DOHH2 (cell line): ENCODE results near the gene PTCD3.

Experiments used
- H3F3A ChIP-seq: fragments of 200-600 bp; sonication (generic), shearing (Covaris generic); 2 replicates; pipeline ENCODE4 v1.6.0; 2016; ENCODE audit warnings: antibody characterized with exemption, mild to moderate bottlenecking; ENCODE audit not compliant: control insufficient read depth, insufficient read depth
- H3K27ac ChIP-seq: fragments of 200-600 bp; sonication (generic); 2 replicates; pipeline ENCODE4 v1.5.1; 2014; ENCODE audit warnings: low read depth, mild to moderate bottlenecking, low read length, moderate library complexity
- H3K27me3 ChIP-seq: fragments of 200-600 bp; sonication (generic); 2 replicates; pipeline ENCODE4 v1.6.1; 2014; ENCODE audit warnings: mild to moderate bottlenecking, low read length, mixed read lengths; ENCODE audit not compliant: control insufficient read depth
- H3K36me3 ChIP-seq: fragments of 200-600 bp; sonication (generic); 2 replicates; pipeline ENCODE4 v1.6.1; 2014; ENCODE audit warnings: mild to moderate bottlenecking, low read length, moderate library complexity, mixed read lengths; ENCODE audit not compliant: control insufficient read depth
- H3K4me1 ChIP-seq: fragments of 200-600 bp; sonication (generic); 2 replicates; pipeline ENCODE4 v1.6.1; 2014; ENCODE audit warnings: mild to moderate bottlenecking, low read length, mixed read lengths; ENCODE audit not compliant: control insufficient read depth
- H3K4me2 ChIP-seq: fragments of 200-600 bp; sonication (generic); 2 replicates; pipeline ENCODE4 v1.6.0; 2014; ENCODE audit warnings: mild to moderate bottlenecking, low read length, moderate library complexity
- H3K4me3 ChIP-seq: fragments of 200-600 bp; sonication (generic); 2 replicates; pipeline ENCODE4 v1.5.1; 2014; ENCODE audit warnings: mild to moderate bottlenecking, low read length, mixed read lengths
- H3K79me2 ChIP-seq: fragments of 200-600 bp; sonication (generic); 2 replicates; pipeline ENCODE4 v1.6.1; 2014; ENCODE audit warnings: mild to moderate bottlenecking, low read length, mixed read lengths; ENCODE audit not compliant: control insufficient read depth
- H3K9me2 ChIP-seq: fragments of 200-600 bp; sonication (generic); replicated peaks from 2 replicates; pipeline ENCODE4 v1.6.1; 2014; ENCODE audit warnings: mild to moderate bottlenecking, low read length, mixed read lengths; ENCODE audit not compliant: control insufficient read depth
- H3K9me3 ChIP-seq: fragments of 200-600 bp; sonication (generic); 2 replicates; pipeline ENCODE4 v1.6.1; 2014; ENCODE audit warnings: antibody characterized with exemption, low read length, mixed read lengths; ENCODE audit not compliant: control insufficient read depth, insufficient read depth
- H4K20me1 ChIP-seq: fragments of 200-600 bp; sonication (generic); 2 replicates; pipeline ENCODE4 v1.6.0; 2014; ENCODE audit warnings: low read depth, mild to moderate bottlenecking, antibody characterized with exemption, low read length, moderate library complexity; ENCODE audit not compliant: control insufficient read depth, insufficient read depth
- EZH2phosphoT487 ChIP-seq: fragments of 200-600 bp; sonication (generic); IDR thresholded peaks from 2 replicates; pipeline ENCODE4 v1.6.1; 2017; ENCODE audit warnings: borderline replicate concordance, mild to moderate bottlenecking, antibody characterized with exemption, low read length, moderate library complexity, mixed read lengths
- TF ChIP-seq, protein P1 (sequence below): fragments of 200-600 bp; sonication (generic); IDR thresholded peaks from one replicate; pipeline ENCODE4 v1.5.1; 2014; ENCODE audit warnings: antibody characterized with exemption, mild to moderate bottlenecking, low read depth, low read length; ENCODE audit not compliant: poor library complexity, severe bottlenecking

Gene PTCD3

DNA sequence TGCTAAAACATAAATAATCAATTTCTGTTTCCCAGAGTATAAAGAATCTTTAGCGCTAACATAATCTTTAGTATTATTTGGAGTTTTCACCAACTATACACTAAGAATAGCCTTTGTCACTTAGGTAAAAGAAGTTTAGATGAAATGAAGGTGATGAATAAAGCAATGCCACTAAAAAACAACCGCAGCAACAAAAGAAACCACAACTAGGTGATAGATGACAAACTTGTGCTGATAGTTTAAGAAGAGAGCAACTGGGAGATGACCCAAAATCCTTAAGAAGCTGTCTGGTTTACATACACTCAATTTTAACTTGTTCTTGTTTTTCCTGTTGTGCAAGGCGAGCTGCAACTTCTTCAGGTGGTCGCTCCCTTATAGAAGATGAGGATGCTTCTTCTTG, 64.4 kb downstream of the PTCD3 start:
- Histone ChIP-seq H3K36me3 (peaks cover 85% of the 10 kb centered on the region), H3K4me2 (no peak overlapping the region), H3K79me2 (peaks cover 32% of the 10 kb centered on the region), H3K4me1 (peaks cover 15% of the 10 kb centered on the region), H3K27me3 (no peaks in the 10 kb centered on the region), H3K9me2 (no peaks in the 10 kb centered on the region), H3F3A (no peaks in the 10 kb centered on the region), H4K20me1 (peaks cover 8% of the 10 kb centered on the region; the same call in 1 of the 2 replicates), H3K9me3 (no peaks in the 10 kb centered on the region), H3K27ac (no peak overlapping the region), H3K4me3 (no peak overlapping the region)
- TF ChIP-seq, protein P1, sequence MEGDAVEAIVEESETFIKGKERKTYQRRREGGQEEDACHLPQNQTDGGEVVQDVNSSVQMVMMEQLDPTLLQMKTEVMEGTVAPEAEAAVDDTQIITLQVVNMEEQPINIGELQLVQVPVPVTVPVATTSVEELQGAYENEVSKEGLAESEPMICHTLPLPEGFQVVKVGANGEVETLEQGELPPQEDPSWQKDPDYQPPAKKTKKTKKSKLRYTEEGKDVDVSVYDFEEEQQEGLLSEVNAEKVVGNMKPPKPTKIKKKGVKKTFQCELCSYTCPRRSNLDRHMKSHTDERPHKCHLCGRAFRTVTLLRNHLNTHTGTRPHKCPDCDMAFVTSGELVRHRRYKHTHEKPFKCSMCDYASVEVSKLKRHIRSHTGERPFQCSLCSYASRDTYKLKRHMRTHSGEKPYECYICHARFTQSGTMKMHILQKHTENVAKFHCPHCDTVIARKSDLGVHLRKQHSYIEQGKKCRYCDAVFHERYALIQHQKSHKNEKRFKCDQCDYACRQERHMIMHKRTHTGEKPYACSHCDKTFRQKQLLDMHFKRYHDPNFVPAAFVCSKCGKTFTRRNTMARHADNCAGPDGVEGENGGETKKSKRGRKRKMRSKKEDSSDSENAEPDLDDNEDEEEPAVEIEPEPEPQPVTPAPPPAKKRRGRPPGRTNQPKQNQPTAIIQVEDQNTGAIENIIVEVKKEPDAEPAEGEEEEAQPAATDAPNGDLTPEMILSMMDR, result no peak
- TF ChIP-seq EZH2phosphoT487, result no peak

DNA sequence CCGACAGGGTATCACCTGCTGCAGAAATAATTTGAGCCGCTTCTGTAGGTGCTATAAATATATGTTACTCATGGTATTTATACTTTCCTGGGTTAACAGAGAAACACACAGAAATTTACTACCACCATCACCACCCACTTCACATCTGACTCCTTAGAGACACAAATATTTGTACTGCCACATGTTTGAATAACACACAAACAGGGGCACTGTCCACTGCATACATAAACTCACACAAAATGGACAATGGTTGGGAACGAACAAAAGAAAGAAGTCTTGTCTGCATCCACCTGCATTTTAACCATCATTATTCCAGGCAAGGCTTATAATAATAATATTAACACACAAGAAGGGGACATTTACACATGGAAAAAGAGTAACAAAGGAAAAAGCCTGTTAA, 65.3 kb downstream of the PTCD3 start:
- Histone ChIP-seq H3K9me2 (no peaks in the 10 kb centered on the region), H3K79me2 (peaks cover 40% of the 10 kb centered on the region), H4K20me1 (peaks cover 8% of the 10 kb centered on the region; the same call in 1 of the 2 replicates), H3K4me1 (peaks cover 24% of the 10 kb centered on the region), H3F3A (no peaks in the 10 kb centered on the region), H3K9me3 (no peaks in the 10 kb centered on the region), H3K36me3 (peaks cover 85% of the 10 kb centered on the region), H3K27me3 (no peaks in the 10 kb centered on the region), H3K27ac (no peak overlapping the region), H3K4me2 (no peak overlapping the region), H3K4me3 (no peak overlapping the region)
- TF ChIP-seq EZH2phosphoT487, result no peak
- TF ChIP-seq, protein P1, result no peak

DNA sequence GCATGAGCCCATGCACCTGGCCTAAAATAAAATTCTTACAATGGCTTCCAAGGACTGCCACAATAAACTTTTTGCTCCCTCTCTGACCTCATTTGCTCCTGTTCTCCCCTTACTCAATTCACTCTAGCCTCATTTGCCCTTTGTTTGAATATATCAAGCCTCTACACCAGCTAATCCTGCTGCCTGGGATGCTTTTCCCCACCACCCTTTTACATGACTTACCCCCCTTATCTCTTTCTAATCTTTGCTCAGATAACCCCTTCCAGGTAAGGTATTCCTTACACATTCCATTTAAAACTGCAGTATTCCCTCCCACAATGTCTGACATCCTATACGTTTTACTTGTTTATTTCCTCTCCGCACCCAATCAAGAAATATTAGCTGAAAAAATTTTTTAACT, 66.6 kb downstream of the PTCD3 start:
- H3K4me2 ChIP-seq, result no peak overlapping the region
- H3K9me2 ChIP-seq, result no peaks in the 10 kb centered on the region
- H3K4me3 ChIP-seq, result no peak overlapping the region
- H3K36me3 ChIP-seq, result peaks cover 90% of the 10 kb centered on the region
- peaks cover 51% of the 10 kb centered on the region for H3K79me2 ChIP-seq
- no peaks in the 10 kb centered on the region for H3F3A ChIP-seq
- no peaks in the 10 kb centered on the region for H3K9me3 ChIP-seq
- H4K20me1 ChIP-seq, result peaks cover 8% of the 10 kb centered on the region; the same call in 1 of the 2 replicates
- H3K27me3 ChIP-seq, result no peaks in the 10 kb centered on the region
- H3K27ac ChIP-seq, result no peak overlapping the region
- peaks cover 30% of the 10 kb centered on the region for H3K4me1 ChIP-seq
- TF ChIP-seq EZH2phosphoT487, result no peak
- TF ChIP-seq, protein P1, result no peak
